ENCODE measurements around the gene TAAR1. TPM values are rescaled to one million over a fixed set of nuclear protein-coding genes. Genes with fewer than 3 reads are reported as not detected.
"Not testable (repeated sequence)": the region's sequence is repeated elsewhere in the genome, so short reads cannot be mapped to it uniquely, and the experiment has no call there.

The TAAR1 gene
- total and polyA plus RNA-seq, 5 experiments from 2014 or later = not detected

- Mint-ChIP-seq H3K9me3 (no peaks in the 10 kb centered on the region), H3K36me3 (no peaks in the 10 kb centered on the region), H3K4me3 (no peak overlapping the region), H3K27ac (no peak overlapping the region), H3K4me1 (peaks cover 0 to 5% (median 2%) of the 10 kb centered on the region in 4 donors), H3K27me3 (peaks cover 0 to 2% (median 0%) of the 10 kb centered on the region in 5 donors)
- POLR2A ChIA-PET = no interaction called here
- DNase-seq (no peak), ATAC-seq (no peak)
Measured at GRCh38 chr6:132648828-132649227, 10.2 kb downstream of the TAAR1 start.

- Mint-ChIP-seq H3K36me3 (no peaks in the 10 kb centered on the region), H3K4me1 (peaks cover 0 to 5% (median 2%) of the 10 kb centered on the region in 4 donors), H3K4me3 (no peak overlapping the region), H3K9me3 (no peaks in the 10 kb centered on the region), H3K27me3 (peaks cover 0 to 2% (median 0%) of the 10 kb centered on the region in 5 donors), H3K27ac (peak overlapping the region in 2 of 10 donors; percentile 15 to 16)
- DNase-seq = peak in 3 of 10 donors; percentile 4 to 6 (median 4)
- ATAC-seq = peak; percentile 54 to 60
- POLR2A ChIA-PET = interaction anchor here (0.6 kb wide), 1 partner anchor 1522 kb away, joined by 3 read pairs; no protein-coding TSS in a partner anchor
Measured at GRCh38 chr6:132648356-132648755, 10.6 kb downstream of the TAAR1 start.

GRCh38 chr6:132643547-132643946 lies 15.4 kb downstream of the TAAR1 start:
- no peak for ATAC-seq
- Mint-ChIP-seq H3K4me3 (no peak overlapping the region), H3K27ac (no peak overlapping the region), H3K27me3 (peaks cover 2 to 6% (median 3%) of the 10 kb centered on the region in 5 donors), H3K4me1 (peaks cover 0 to 4% (median 2%) of the 10 kb centered on the region in 4 donors), H3K9me3 (peaks cover 0 to 2% (median 0%) of the 10 kb centered on the region in 9 donors), H3K36me3 (no peaks in the 10 kb centered on the region)
- no peak for DNase-seq
- POLR2A ChIA-PET = no interaction called here

GRCh38 chr6:132637135-132637534 lies 21.8 kb downstream of the TAAR1 start:
- H3K27ac Mint-ChIP-seq, H3K36me3 Mint-ChIP-seq, ATAC-seq, H3K4me1 Mint-ChIP-seq, H3K4me3 Mint-ChIP-seq, POLR2A ChIA-PET, DNase-seq: not testable (repeated sequence)
- peaks cover 14 to 45% (median 40%) of the 10 kb centered on the region in 5 donors for H3K27me3 Mint-ChIP-seq
- H3K9me3 Mint-ChIP-seq = peaks cover 0 to 14% (median 5%) of the 10 kb centered on the region in 9 donors

GRCh38 chr6:132635906-132636305 lies 23.1 kb downstream of the TAAR1 start:
- POLR2A ChIA-PET, H3K36me3 Mint-ChIP-seq, H3K4me3 Mint-ChIP-seq, H3K4me1 Mint-ChIP-seq, ATAC-seq, DNase-seq, H3K27ac Mint-ChIP-seq: not testable (repeated sequence)
- Mint-ChIP-seq H3K9me3 (peaks cover 0 to 14% (median 5%) of the 10 kb centered on the region in 9 donors), H3K27me3 (peaks cover 14 to 50% (median 40%) of the 10 kb centered on the region in 5 donors)

- H3K27ac Mint-ChIP-seq, H3K4me1 Mint-ChIP-seq, DNase-seq, H3K36me3 Mint-ChIP-seq, POLR2A ChIA-PET, H3K4me3 Mint-ChIP-seq, ATAC-seq: not testable (repeated sequence)
- Mint-ChIP-seq H3K27me3 (peaks cover 18 to 54% (median 43%) of the 10 kb centered on the region in 5 donors), H3K9me3 (peaks cover 0 to 14% (median 5%) of the 10 kb centered on the region in 9 donors)
Measured at GRCh38 chr6:132635288-132635687, 23.7 kb downstream of the TAAR1 start.

GRCh38 chr6:132634796-132635195 lies 24.2 kb downstream of the TAAR1 start:
- ATAC-seq (no peak), DNase-seq (no peak)
- POLR2A ChIA-PET = no interaction called here
- Mint-ChIP-seq H3K27me3 (peaks cover 16 to 54% (median 43%) of the 10 kb centered on the region in 5 donors), H3K4me1 (no peaks in the 10 kb centered on the region), H3K27ac (no peak overlapping the region), H3K9me3 (peaks cover 0 to 14% (median 5%) of the 10 kb centered on the region in 9 donors), H3K4me3 (no peak overlapping the region), H3K36me3 (no peaks in the 10 kb centered on the region)

- no peak overlapping the region for H3K4me3 Mint-ChIP-seq
- peaks cover 0 to 16% (median 6%) of the 10 kb centered on the region in 9 donors for H3K9me3 Mint-ChIP-seq
- no peak for ATAC-seq
- peaks cover 20 to 62% (median 45%) of the 10 kb centered on the region in 5 donors for H3K27me3 Mint-ChIP-seq
- no peaks in the 10 kb centered on the region for H3K4me1 Mint-ChIP-seq
- no peak for DNase-seq
- no peak overlapping the region for H3K27ac Mint-ChIP-seq
- POLR2A ChIA-PET = no interaction called here
- H3K36me3 Mint-ChIP-seq = no peaks in the 10 kb centered on the region
Measured at GRCh38 chr6:132633362-132633761, 25.6 kb downstream of the TAAR1 start.

GRCh38 chr6:132624175-132624574 lies 34.8 kb downstream of the TAAR1 start, which contains the start of gene TAAR2:
TSS of gene TAAR2 (minus strand) at chr6:132624275. CDS start at chr6:132624275, 0 bp downstream.
- Mint-ChIP-seq H3K4me3 (no peak within 1 kb of the TSS), H3K36me3 (no peaks in the 10 kb centered on the region), H3K4me1 (no peaks in the 10 kb centered on the region), H3K27ac (no peak within 1 kb of the TSS), H3K9me3 (peaks cover 0 to 18% (median 3%) of the 10 kb centered on the region in 9 donors), H3K27me3 (peaks cover 6 to 41% (median 17%) of the 10 kb centered on the region in 5 donors)
- no peak for ATAC-seq
- POLR2A ChIA-PET = no interaction called here
- no peak for DNase-seq

GRCh38 chr6:132623106-132623845 lies 35.7 kb downstream of the TAAR1 start:
- POLR2A ChIA-PET = no interaction called here
- no peaks in the 10 kb centered on the region for H3K4me1 Mint-ChIP-seq
- peaks cover 0 to 16% (median under 1%) of the 10 kb centered on the region in 9 donors for H3K9me3 Mint-ChIP-seq
- DNase-seq (no peak), ATAC-seq (no peak)
- H3K36me3 Mint-ChIP-seq = no peaks in the 10 kb centered on the region
- H3K27me3 Mint-ChIP-seq = peaks cover 9 to 39% (median 14%) of the 10 kb centered on the region in 5 donors
- H3K27ac Mint-ChIP-seq = no peak overlapping the region
- H3K4me3 Mint-ChIP-seq = no peak overlapping the region

GRCh38 chr6:132616677-132617076 lies 42.3 kb downstream of the TAAR1 start:
- H3K9me3 Mint-ChIP-seq = no peaks in the 10 kb centered on the region
- peaks cover 0 to 8% (median 3%) of the 10 kb centered on the region in 5 donors for H3K27me3 Mint-ChIP-seq
- H3K4me1 Mint-ChIP-seq = peaks cover 0 to 20% (median 0%) of the 10 kb centered on the region in 4 donors
- H3K27ac Mint-ChIP-seq = no peak overlapping the region
- no peak overlapping the region for H3K4me3 Mint-ChIP-seq
- POLR2A ChIA-PET = no interaction called here
- no peaks in the 10 kb centered on the region for H3K36me3 Mint-ChIP-seq
- no peak for ATAC-seq
- DNase-seq = no peak

- peaks cover 0 to 7% (median 0%) of the 10 kb centered on the region in 5 donors for H3K27me3 Mint-ChIP-seq
- H3K27ac Mint-ChIP-seq = peak overlapping the region in 2 of 10 donors; percentile 11 to 46
- H3K36me3 Mint-ChIP-seq = no peaks in the 10 kb centered on the region
- peaks cover 0 to 20% (median 0%) of the 10 kb centered on the region in 4 donors for H3K4me1 Mint-ChIP-seq
- H3K9me3 Mint-ChIP-seq = no peaks in the 10 kb centered on the region
- POLR2A ChIA-PET = no interaction called here
- H3K4me3 Mint-ChIP-seq = peak overlapping the region in 6 of 10 donors; percentile 3 to 79 (median 27)
- ATAC-seq (no peak), DNase-seq (no peak)
Measured at GRCh38 chr6:132614554-132614953, 44.4 kb downstream of the TAAR1 start.

- H3K27ac Mint-ChIP-seq = no peak overlapping the region
- H3K4me3 Mint-ChIP-seq = no peak overlapping the region
- peaks cover 0 to 20% (median 0%) of the 10 kb centered on the region in 4 donors for H3K4me1 Mint-ChIP-seq
- H3K9me3 Mint-ChIP-seq = no peaks in the 10 kb centered on the region
- H3K36me3 Mint-ChIP-seq = no peaks in the 10 kb centered on the region
- peaks cover 0 to 4% (median 1%) of the 10 kb centered on the region in 5 donors for H3K27me3 Mint-ChIP-seq
- ATAC-seq (no peak), DNase-seq (peak in 1 of 10 donors; percentile 9)
- POLR2A ChIA-PET = no interaction called here
Measured at GRCh38 chr6:132612449-132613108, 46.4 kb downstream of the TAAR1 start.

All from naive thymus-derived CD8-positive, alpha-beta T cell (primary cell).